GM23338 (cell line): ENCODE results near the gene PLCL1. TPM values are rescaled to one million over a fixed set of nuclear protein-coding genes. Genes with fewer than 3 reads are reported as not detected.

Experiments used
- ATAC-seq: fragments of 200-7000 bp; cut with Tn5 transposase; 3 replicates; pipeline ENCODE4 v1.9.1; 2020
- DNase-seq: peaks from one replicate; pipeline ENCODE4 v3.0.0-alpha.2; 2015; ENCODE audit warnings: low spot score
- H2AFZ ChIP-seq: fragments of 200-600 bp; sonication (generic); 2 replicates; pipeline ENCODE4 v1.8.0; 2016; ENCODE audit warnings: antibody characterized with exemption, mild to moderate bottlenecking, moderate library complexity
- H3F3A ChIP-seq: fragments of 200-600 bp; sonication (generic); replicated peaks from 2 replicates; pipeline ENCODE4 v1.8.0; 2017; ENCODE audit warnings: antibody characterized with exemption, mixed run types, low read depth
- H3K27ac ChIP-seq: fragments of 200-600 bp; sonication (generic); 2 replicates; pipeline ENCODE4 v1.6.1; 2016; ENCODE audit warnings: low read depth
- H3K27me3 ChIP-seq: fragments of 200-600 bp; sonication (generic); 2 replicates; pipeline ENCODE4 v1.8.0; 2016; ENCODE audit warnings: mild to moderate bottlenecking, mixed run types, moderate library complexity; ENCODE audit not compliant: insufficient read depth
- H3K36me3 ChIP-seq: fragments of 200-600 bp; sonication (generic); 2 replicates; pipeline ENCODE4 v1.8.0; 2016; ENCODE audit warnings: mild to moderate bottlenecking; ENCODE audit not compliant: insufficient read depth
- H3K4me1 ChIP-seq: fragments of 200-600 bp; sonication (generic); 2 replicates; pipeline ENCODE4 v1.8.0; 2016; ENCODE audit warnings: mild to moderate bottlenecking, moderate library complexity; ENCODE audit not compliant: insufficient read depth
- H3K4me2 ChIP-seq: fragments of 200-600 bp; sonication (generic); 2 replicates; pipeline ENCODE4 v1.7.1; 2017; ENCODE audit warnings: mixed run types
- H3K4me3 ChIP-seq: fragments of 200-600 bp; sonication (generic); 2 replicates; pipeline ENCODE4 v1.6.1; 2016; ENCODE audit warnings: mixed run types
- H3K79me2 ChIP-seq: fragments of 200-600 bp; sonication (generic); replicated peaks from 2 replicates; pipeline ENCODE4 v1.8.0; 2017; ENCODE audit warnings: mild to moderate bottlenecking; ENCODE audit not compliant: insufficient read depth
- H3K9me2 ChIP-seq: fragments of 200-600 bp; sonication (generic); 2 replicates; pipeline ENCODE4 v1.8.0; 2017; ENCODE audit not compliant: insufficient read depth
- H4K20me1 ChIP-seq: fragments of 200-600 bp; sonication (generic); replicated peaks from 2 replicates; pipeline ENCODE4 v1.8.0; 2017; ENCODE audit warnings: mild to moderate bottlenecking; ENCODE audit not compliant: insufficient read depth
- H3K27ac Mint-ChIP-seq: 2 replicates; pipeline ENCODE4 v1.8.0; 2020; ENCODE audit warnings: inconsistent platforms, mild to moderate bottlenecking, moderate library complexity, mixed read lengths
- H3K27me3 Mint-ChIP-seq: 3 replicates; pipeline ENCODE4 v1.8.0; 2022; ENCODE audit warnings: low read depth, mild to moderate bottlenecking, moderate library complexity, mixed read lengths, inconsistent platforms; ENCODE audit not compliant: insufficient read depth, poor library complexity
- H3K36me3 Mint-ChIP-seq: 3 replicates; pipeline ENCODE4 v1.8.0; 2021; ENCODE audit warnings: low read depth, mild to moderate bottlenecking, inconsistent platforms, moderate library complexity, mixed read lengths
- H3K4me1 Mint-ChIP-seq: 3 replicates; pipeline ENCODE4 v1.8.0; 2020; ENCODE audit warnings: mild to moderate bottlenecking, inconsistent platforms, mixed read lengths
- H3K4me3 Mint-ChIP-seq: 3 replicates; pipeline ENCODE4 v1.8.0; 2021; ENCODE audit warnings: moderate library complexity, mild to moderate bottlenecking, inconsistent platforms, mixed read lengths
- H3K9me3 Mint-ChIP-seq: 3 replicates; pipeline ENCODE4 v1.8.0; 2020; ENCODE audit warnings: moderate library complexity, mild to moderate bottlenecking, inconsistent platforms, mixed read lengths
- CREB1 ChIP-seq: fragments of 250-450 bp; sonication (Bioruptor Pico); IDR thresholded peaks from 2 replicates; pipeline ENCODE4 v1.5.0; 2020; ENCODE audit warnings: low read depth, mild to moderate bottlenecking, moderate library complexity
- CTCF ChIP-seq, 2 experiments: fragments of 200-600 bp in 1 of 2; sonication (generic) in 1 of 2; conservative IDR thresholded peaks; 2 replicates each; pipeline versions ENCODE4 v1.5.1 to v1.6.1; 2016 to 2017; ENCODE audit warnings: antibody characterized with exemption in 2 of 2, low read depth in 2 of 2, mild to moderate bottlenecking in 2 of 2, moderate library complexity in 1 of 2
- ETS1 ChIP-seq: IDR thresholded peaks from 2 replicates; pipeline ENCODE4 v1.6.1; 2016; ENCODE audit warnings: antibody characterized with exemption
- EZH2 ChIP-seq: fragments of 200-600 bp; sonication (generic); IDR thresholded peaks from one replicate; pipeline ENCODE4 v1.8.0; 2017; ENCODE audit warnings: antibody characterized with exemption, mild to moderate bottlenecking, low read depth; ENCODE audit not compliant: unreplicated experiment
- EZH2phosphoT487 ChIP-seq: fragments of 200-600 bp; sonication (generic); IDR thresholded peaks from one replicate; pipeline ENCODE4 v1.8.1; 2018; ENCODE audit warnings: antibody characterized with exemption; ENCODE audit not compliant: unreplicated experiment
- JUNB ChIP-seq: IDR thresholded peaks from one replicate; pipeline ENCODE4 v1.6.1; 2016; ENCODE audit warnings: antibody characterized with exemption; ENCODE audit not compliant: unreplicated experiment
- NANOG ChIP-seq: IDR thresholded peaks from 2 replicates; pipeline ENCODE4 v1.6.1; 2016; ENCODE audit warnings: antibody characterized with exemption, borderline replicate concordance
- POLR2AphosphoS5 ChIP-seq: IDR thresholded peaks from 2 replicates; pipeline ENCODE4 v1.6.1; 2016; ENCODE audit warnings: antibody characterized with exemption, low read depth
- REST ChIP-seq: IDR thresholded peaks from one replicate; pipeline ENCODE4 v1.6.1; 2018; ENCODE audit warnings: antibody characterized with exemption; ENCODE audit not compliant: unreplicated experiment
- STAT1 ChIP-seq: IDR thresholded peaks from one replicate; pipeline ENCODE4 v1.6.1; 2016; ENCODE audit warnings: antibody characterized with exemption; ENCODE audit not compliant: unreplicated experiment
- ZNF114 ChIP-seq: fragments of 250-450 bp; sonication (Bioruptor Pico); IDR thresholded peaks from 2 replicates; pipeline ENCODE4 v1.5.0; 2020; ENCODE audit warnings: mild to moderate bottlenecking, moderate library complexity
- ZNF331 ChIP-seq: fragments of 250-450 bp; sonication (Bioruptor Pico); IDR thresholded peaks from 2 replicates; pipeline ENCODE4 v1.5.0; 2020; ENCODE audit warnings: low read depth, mild to moderate bottlenecking, moderate library complexity
- polyA plus RNA-seq: library from polyadenylated mRNA; unstranded; fragments of >200 nt; fragmentation: Nextera tagmentation; extraction: Ambion mirVana; gene quantifications from 2 replicates; pipeline ENCODE4 v1.2.1, GENCODE V29; 2016
- total RNA-seq: library from RNA; depleted of rRNA; stranded (reverse); fragments of >200 nt; shearing (Covaris generic); gene quantifications from 2 replicates; pipeline ENCODE4 v1.2.3, GENCODE V29; 2014

Gene PLCL1
- total and polyA plus RNA-seq, 2 experiments from 2014 or later: not detected

DNA sequence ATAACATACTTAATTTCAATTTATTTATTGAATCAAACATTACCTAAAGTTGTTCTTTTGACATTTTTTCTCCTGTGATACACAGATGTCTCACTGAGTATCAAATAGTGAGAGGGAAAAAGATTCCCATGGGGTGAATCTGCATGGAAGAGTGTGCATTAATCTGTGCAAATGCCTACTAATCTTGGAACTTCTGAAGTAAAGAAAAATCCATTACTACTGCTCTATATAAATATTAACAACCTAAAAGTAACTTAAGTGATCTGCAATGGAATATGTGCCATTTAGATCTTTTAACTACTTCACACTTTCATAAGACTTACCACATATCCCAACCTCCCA lies 125.5 kb downstream of the PLCL1 start:
- TF ChIP-seq ZNF331: no peak
- TF ChIP-seq CTCF (conservative IDR thresholded peaks at IDR 0.05; ENCODE audit: low read depth in 2 of 2): no peak
- no peak for TF ChIP-seq CREB1
- no peak for TF ChIP-seq ZNF114 (CRISPR knock-in tag)
- DNase-seq (no peak), ATAC-seq (no peak)
- Histone ChIP-seq H3K27ac (no peak overlapping the region), H3K4me3 (no peak overlapping the region), H3K4me1 (no peaks in the 10 kb centered on the region), H3K4me2 (no peak overlapping the region), H3K9me2 (no peaks in the 10 kb centered on the region; the same call in 1 of the 2 replicates), H3K27me3 (no peaks in the 10 kb centered on the region), H3F3A (no peaks in the 10 kb centered on the region), H4K20me1 (no peaks in the 10 kb centered on the region), H3K36me3 (no peaks in the 10 kb centered on the region), H3K79me2 (no peaks in the 10 kb centered on the region), H2AFZ (no peak overlapping the region)
- H3K4me1 Mint-ChIP-seq: no peaks in the 10 kb centered on the region
- no peaks in the 10 kb centered on the region for H3K27me3 Mint-ChIP-seq
- H3K4me3 Mint-ChIP-seq: no peak overlapping the region
- H3K27ac Mint-ChIP-seq: no peak overlapping the region
- no peaks in the 10 kb centered on the region for H3K36me3 Mint-ChIP-seq
- no peaks in the 10 kb centered on the region; the same call in 2 of the 3 replicates for H3K9me3 Mint-ChIP-seq

- Mint-ChIP-seq H3K4me3 (no peak overlapping the region), H3K36me3 (no peaks in the 10 kb centered on the region), H3K27ac (no peak overlapping the region), H3K4me1 (no peaks in the 10 kb centered on the region), H3K27me3 (no peaks in the 10 kb centered on the region), H3K9me3 (no peaks in the 10 kb centered on the region)
- no peaks in the 10 kb centered on the region; the same call in 1 of the 2 replicates for H3K9me2 ChIP-seq
- H3K4me3 ChIP-seq: no peak overlapping the region
- H3F3A ChIP-seq: no peaks in the 10 kb centered on the region
- no peak overlapping the region for H3K4me2 ChIP-seq
- no peak overlapping the region for H2AFZ ChIP-seq
- H3K36me3 ChIP-seq: no peaks in the 10 kb centered on the region
- no peak overlapping the region for H3K27ac ChIP-seq
- no peaks in the 10 kb centered on the region for H3K27me3 ChIP-seq
- no peaks in the 10 kb centered on the region for H3K79me2 ChIP-seq
- H4K20me1 ChIP-seq: no peaks in the 10 kb centered on the region
- DNase-seq (no peak), ATAC-seq (no peak)
- no peaks in the 10 kb centered on the region for H3K4me1 ChIP-seq
- TF ChIP-seq CTCF (conservative IDR thresholded peaks at IDR 0.05; ENCODE audit: low read depth in 2 of 2) (no peak), EZH2phosphoT487 (no peak), REST (no peak), EZH2 (no peak), POLR2AphosphoS5 (no peak), STAT1 (no peak), NANOG (no peak), CREB1 (no peak), ETS1 (no peak), JUNB (no peak), ZNF331 (no peak), ZNF114 (CRISPR knock-in tag) (no peak)
These were observed 126.3 kb downstream of the PLCL1 start for GRCh38 chr2:197930570-197931278.
